Peyer's patch (tissue), 4 donors: Measurements from ENCODE around the gene SMARCD3.

Experiments
- POLR2A ChIP-seq, 2 donors: fragments of 450-650 bp; IDR thresholded peaks; one replicate each; pipeline ENCODE4 v1.5.1; 2017; ENCODE audit warnings: antibody characterized with exemption in 2 of 2, mild to moderate bottlenecking in 2 of 2, moderate library complexity in 2 of 2
- TF ChIP-seq, protein P1 (sequence below), 6 experiments: fragments of 450-650 bp in 4 of 6; fragments of 200-600 bp in 2 of 6; sonication (generic) in 1 of 6; IDR thresholded peaks; one replicate each; pipeline ENCODE4 v1.5.1; 2017 to 2019; ENCODE audit warnings: antibody characterized with exemption in 6 of 6, mild to moderate bottlenecking in 3 of 6, moderate library complexity in 1 of 6

DNA sequence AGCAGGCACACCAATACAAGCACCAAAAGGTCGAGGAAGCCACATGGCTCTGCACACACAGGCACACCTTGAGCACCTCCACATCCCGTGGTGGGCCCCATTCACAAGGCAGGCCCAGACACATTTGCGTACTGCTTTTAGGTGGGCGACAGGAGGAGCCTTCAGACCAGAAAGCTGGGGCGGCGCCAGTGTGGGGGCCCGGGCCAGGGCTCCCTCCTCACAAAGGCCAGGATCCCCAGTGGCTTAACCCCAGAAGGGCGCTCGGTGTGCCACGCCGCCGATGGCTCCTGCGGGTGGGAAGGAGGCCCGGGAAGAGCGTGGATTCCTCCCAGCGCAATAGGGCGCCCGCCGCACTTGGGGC is 2.8 kb upstream of the SMARCD3 start:
- no peak for TF ChIP-seq POLR2A (IDR thresholded peaks at IDR 0.05)
- TF ChIP-seq, protein P1, sequence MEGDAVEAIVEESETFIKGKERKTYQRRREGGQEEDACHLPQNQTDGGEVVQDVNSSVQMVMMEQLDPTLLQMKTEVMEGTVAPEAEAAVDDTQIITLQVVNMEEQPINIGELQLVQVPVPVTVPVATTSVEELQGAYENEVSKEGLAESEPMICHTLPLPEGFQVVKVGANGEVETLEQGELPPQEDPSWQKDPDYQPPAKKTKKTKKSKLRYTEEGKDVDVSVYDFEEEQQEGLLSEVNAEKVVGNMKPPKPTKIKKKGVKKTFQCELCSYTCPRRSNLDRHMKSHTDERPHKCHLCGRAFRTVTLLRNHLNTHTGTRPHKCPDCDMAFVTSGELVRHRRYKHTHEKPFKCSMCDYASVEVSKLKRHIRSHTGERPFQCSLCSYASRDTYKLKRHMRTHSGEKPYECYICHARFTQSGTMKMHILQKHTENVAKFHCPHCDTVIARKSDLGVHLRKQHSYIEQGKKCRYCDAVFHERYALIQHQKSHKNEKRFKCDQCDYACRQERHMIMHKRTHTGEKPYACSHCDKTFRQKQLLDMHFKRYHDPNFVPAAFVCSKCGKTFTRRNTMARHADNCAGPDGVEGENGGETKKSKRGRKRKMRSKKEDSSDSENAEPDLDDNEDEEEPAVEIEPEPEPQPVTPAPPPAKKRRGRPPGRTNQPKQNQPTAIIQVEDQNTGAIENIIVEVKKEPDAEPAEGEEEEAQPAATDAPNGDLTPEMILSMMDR (IDR thresholded peaks at IDR 0.05) = no peak
